ENCODE measurements around the gene DGKE. TPM values are rescaled to one million over a fixed set of nuclear protein-coding genes. Genes with fewer than 3 reads are reported as not detected.

Gene DGKE
- total RNA-seq, 1 donor from 2014 or later: 24.2 TPM

DNA sequence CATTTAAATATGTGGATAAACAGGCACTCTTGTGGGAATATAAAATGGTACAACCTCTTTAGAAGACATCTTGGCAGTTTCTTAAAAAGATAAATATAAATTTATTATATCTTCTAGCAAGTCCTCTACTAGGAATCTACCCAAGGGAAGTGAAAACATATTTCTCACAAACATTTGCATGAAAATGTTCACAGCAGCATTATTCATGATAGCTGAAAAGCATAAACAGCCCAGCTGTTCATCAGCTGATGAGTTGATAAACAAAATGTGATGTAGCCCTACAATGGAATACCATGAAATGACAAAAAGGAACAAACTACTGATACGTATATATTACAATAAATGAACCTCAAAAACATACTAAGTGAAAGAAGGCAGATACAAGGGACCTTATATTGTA, 12.0 kb downstream of the DGKE start:
- intact Hi-C loops (cut with micrococcal nuclease): no loop called here

DNA sequence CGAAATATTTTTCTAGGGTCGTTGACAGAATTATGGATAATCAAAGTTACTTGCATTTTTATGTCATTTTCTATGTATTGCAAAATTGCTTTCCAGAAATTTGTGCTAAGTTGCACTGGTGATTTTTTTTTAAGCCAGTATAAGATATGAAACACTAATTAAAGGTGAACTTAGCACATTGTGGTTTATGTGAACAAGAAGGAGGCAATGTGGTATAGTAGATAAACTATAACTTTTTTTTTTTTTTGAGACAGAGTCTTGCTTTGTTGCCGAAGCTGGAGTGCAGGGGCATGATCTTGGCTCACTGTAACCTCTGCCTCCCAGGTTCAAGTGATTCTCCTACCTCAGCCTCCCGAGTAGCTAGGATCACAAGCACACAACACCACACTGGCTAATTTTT, 13.2 kb downstream of the DGKE start:
- intact Hi-C loops (cut with micrococcal nuclease): no loop called here

DNA sequence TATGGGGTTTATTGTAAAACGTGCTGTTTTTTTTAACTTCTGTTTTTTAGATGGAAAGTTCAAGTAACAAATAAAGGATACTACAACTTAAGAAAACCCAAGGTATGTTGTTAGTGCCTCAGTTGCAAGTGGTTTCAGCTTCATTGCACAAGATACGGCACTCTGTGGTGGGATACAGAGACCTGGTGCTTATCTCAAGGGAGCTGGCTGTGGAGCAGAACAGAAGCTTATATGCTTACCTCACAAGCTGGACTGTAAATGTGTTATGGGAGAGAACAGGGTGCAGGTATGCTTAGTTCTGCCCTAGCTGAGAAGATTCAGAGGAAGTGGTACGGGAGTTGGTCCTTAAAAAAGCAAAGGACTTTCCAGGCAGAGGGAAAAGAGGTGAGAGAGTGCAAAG, 15.2 kb downstream of the DGKE start:
- intact Hi-C loops (cut with micrococcal nuclease): no loop called here

DNA sequence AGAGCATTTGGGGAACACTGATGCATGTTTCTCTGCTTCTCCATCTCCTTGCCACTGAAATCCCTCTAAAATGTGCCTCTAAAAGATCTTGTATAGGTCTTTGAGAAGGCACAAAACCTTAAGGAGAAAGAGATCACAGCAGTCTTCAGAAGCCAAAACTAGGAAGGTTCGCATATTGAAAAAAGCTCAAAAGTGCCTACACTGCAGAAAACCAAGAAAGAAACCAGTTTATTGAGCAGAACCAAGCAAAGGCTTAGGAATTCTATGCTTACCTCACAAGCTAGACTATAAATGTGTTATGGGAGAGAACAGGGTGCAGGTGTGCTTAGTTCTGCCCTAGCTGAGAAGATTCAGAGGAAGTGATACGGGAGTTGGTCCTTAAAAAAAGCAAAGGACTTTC, 16.6 kb downstream of the DGKE start:
- intact Hi-C loops (cut with micrococcal nuclease): no loop called here

DNA sequence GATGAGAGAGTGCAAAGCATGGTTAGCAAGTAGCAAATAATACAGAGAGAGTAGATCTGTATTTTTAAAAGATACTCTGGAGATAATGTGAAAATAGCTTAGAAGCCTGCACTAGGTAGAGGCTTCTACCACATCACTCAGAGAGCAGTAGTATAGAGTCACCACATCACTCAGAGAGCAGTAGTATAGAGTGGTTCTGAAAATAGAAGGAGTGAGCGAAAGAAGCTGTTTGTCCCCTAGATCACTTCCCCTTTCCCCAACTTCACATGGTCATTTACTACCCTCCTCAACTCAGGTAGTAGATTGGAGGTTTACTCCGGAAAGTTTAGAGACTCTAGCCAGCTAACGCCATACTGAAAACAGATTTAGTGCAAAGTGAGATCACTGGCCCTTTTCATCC, 17.1 kb downstream of the DGKE start:
- intact Hi-C loops (cut with micrococcal nuclease): no loop called here

DNA sequence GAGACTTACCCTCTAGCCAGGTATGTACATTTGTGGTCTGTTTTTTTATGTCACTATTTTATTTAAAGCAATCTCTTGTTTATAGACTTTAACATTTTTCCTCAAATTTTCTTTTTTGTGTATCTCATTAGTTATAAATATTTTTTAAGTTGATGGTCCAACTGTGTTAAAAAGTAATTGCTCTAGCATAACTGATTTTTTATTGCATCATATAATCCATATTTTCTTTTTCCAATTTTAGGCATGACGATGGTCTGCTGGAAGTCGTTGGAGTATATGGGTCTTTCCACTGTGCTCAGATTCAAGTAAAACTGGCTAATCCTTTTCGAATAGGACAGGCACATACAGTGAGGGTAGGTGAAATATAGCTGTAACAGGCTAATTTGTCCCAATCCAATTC, 27.9 kb downstream of the DGKE start:
- intact Hi-C loops (cut with micrococcal nuclease): no loop called here

DNA sequence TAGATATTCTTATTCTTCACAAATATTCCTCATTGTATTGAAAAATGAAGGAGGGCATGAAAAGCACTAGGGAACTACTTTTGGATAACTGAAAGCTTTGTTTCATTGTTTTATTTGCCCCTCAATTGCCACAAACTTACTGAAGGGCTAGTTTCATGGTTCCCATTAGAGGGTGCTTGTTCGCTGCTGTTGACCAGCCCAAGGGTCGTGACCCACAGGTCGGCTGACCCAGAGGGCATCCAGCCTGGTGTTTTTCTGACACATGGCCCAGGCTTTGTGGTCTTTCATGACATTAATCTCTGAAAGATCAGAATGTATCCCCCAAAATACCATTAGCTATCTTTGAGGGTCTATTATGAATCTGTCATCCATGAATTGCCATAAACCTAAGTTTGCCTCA, 30.0 kb downstream of the DGKE start:
- intact Hi-C loops (cut with micrococcal nuclease): no loop called here

DNA sequence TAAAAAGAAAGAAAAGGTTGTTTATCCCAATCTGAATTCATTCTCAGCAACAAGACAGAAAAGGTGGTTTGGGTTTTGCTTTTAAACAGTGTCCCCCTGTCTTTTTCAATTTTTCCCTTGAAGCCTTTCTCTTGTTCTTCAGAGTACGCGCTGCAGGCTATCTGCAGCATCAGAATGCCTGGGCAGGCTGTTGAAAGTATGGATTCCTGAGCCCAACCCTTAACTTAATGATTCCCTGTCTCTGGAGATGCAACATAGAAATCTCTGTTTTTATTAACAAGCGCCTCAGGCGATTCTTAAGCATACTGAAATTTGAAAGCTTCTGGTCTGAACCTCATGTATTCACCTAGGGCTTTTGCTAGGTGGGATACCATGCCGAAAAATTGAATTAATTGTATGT, 32.1 kb downstream of the DGKE start:
- intact Hi-C loops (cut with micrococcal nuclease): loop anchor here (5.0 kb wide), 1 partner anchor 49 kb away; no protein-coding TSS in a partner anchor

DNA sequence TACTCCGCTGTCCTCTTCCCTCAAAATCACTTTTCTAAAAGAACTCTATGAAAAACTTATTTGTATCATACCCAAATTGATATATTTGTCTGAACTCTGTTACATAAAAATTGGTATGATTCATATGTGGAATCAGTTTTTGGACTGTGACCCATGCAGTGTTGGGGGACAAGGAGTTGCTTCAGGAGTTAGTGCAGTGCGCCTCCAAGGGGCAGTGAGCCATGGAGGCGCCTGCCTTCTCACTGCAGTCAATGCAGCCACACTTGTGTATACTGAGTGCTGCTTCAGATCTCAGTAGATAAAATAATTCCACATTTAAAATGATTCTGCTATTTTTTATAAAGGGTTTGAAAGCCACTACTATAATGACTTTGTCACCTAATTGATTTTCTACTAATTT, 32.5 kb downstream of the DGKE start:
- intact Hi-C loops (cut with micrococcal nuclease): loop anchor here (5.0 kb wide), 1 partner anchor 49 kb away; no protein-coding TSS in a partner anchor

DNA sequence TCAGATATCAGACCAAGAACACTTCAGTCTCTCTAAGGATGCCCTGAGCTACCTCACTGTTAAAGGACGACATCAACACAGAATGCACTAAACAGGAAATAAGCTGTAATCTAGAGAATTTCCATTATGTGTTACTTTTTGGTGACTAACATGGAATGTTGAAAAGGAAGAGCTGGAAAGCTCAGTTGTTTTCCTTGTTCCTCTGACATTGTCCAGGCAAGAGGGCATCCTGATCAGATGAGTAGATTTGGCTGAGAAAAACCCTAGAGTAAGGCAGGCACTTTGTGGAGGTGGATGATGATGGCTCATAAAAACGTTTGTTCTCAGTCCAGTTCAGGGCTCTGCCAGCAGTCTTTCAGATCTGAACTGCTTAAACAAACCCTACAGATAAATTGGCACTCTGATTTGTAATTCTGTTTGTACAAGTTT, 34.0 kb downstream of the DGKE start:
- intact Hi-C loops (cut with micrococcal nuclease): loop anchor here (5.0 kb wide), 1 partner anchor 51 kb away; no protein-coding TSS in a partner anchor

DNA sequence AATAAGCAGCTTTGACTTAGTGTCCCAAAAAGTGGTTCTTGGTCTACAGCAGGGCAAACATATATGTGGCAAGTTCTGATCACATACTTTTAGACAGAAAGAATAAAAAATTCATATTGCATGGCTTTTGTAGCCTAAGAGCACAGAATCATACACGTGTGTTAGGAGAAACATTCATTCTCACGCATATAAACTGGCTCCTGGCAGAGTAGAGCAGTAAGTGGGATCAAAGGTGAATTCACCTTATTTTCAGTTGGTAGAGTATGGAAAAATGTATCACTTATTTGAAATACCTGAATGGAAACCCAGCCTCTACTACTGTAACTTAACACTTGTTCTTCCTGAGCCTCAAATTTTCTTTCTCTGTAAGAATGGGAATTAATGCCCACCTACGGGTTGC, 34.8 kb downstream of the DGKE start:
- intact Hi-C loops (cut with micrococcal nuclease): loop anchor here (5.0 kb wide), 1 partner anchor 51 kb away; no protein-coding TSS in a partner anchor

DNA sequence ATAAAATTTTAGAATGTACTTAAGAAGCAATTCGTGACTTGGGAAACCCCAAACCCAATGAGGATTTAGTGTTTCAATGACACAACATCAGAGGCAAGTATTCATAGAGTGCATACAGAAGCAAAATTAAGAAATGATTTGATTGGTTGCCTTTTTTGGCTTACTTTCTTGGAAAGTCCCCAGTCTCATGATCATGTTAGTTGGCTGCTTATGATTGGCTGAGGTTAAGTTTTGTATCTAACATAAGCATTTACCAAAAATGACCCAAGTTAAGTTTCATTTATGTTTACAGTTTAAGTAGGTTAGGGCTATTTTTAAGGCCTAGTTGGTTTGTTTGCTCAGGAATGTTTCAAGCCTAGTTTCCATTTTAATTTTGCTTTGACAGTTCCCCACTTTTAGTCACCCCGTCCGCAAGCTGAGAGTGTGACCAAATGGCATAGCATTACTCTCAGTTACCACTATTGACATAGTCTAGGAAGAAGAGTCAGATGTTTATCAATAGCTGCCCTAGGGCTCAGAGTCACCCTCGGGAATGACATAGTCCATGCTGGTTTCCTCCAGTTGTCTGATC, 36.2 kb downstream of the DGKE start:
- intact Hi-C loops (cut with micrococcal nuclease): no loop called here

DNA sequence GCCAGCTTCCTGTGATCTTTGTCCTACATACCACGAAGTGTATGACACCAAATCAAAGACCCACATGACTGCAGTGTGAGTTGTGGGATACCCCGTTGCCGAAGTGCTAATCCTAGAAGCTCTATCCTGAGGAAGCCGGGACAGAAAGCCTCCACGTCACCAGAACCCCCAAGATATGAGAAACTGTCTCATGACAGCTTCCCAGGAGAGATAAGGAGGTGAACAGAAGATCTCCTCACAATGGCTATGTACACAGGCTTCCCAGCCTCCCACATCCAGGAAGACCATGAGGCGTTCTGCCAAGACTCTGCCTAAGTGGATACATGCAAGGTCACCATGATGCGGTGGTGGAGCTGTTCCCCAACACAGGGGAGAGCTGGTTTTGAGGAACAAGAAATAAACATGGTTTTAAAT, 42.8 kb downstream of the DGKE start:
- intact Hi-C loops (cut with micrococcal nuclease): no loop called here

DNA sequence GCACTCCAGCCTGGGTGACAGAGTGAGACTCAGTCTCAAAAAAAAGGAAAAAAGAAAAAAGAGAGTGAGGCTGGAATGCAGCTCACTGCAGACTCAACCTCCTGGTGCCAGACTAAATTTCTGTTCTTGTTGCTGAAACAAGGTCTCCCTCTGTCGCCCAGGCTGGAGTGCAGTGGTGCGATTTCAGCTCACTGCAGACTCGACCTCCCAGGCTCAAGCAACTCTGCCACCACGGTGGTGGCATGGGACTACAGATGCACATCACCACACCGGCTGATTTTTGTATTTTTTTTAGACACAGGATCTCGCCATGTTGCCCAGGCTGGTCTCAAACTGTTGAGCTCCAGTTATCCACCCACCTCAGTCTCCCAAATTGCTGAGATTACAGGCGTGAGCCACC, 45.3 kb downstream of the DGKE start:
- intact Hi-C loops (cut with micrococcal nuclease): no loop called here

DNA sequence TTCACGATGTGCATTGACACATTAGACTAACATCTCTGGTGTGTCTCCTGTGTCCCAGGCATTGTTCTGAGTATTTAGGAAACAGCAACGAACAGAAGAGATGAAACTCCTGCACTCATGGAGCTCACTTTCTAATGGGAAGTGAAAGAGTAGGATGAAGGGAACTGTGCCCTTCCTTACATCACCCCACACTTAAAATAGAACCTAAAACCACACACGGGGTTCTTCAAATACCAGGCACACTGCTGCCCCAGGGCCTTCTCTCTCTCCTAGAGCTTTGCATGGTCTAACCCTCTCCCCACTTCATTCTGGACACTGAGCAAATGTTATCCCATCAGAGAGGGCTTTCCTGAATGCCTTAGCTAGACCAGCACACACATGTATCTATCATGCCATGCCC, 46.2 kb downstream of the DGKE start:
- intact Hi-C loops (cut with micrococcal nuclease): no loop called here

DNA sequence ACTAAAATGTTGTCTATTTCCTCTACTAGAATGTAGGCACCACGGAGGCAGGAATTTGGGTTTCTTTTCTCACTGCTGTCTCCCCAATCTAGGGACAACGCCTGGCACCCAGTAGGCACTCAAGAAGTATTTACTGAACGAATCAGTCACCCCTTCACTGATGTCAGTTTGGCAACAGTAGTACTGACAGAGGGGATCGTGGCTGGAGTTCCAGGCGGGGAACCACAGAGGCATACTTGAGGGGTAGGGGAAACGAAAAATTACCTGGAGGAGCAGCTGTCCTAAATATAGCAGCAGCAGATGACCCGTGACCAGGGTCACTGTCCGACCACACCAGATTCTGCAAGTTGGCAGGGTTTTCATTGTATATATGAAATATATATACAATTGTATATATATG, 46.6 kb downstream of the DGKE start:
- intact Hi-C loops (cut with micrococcal nuclease): no loop called here

DNA sequence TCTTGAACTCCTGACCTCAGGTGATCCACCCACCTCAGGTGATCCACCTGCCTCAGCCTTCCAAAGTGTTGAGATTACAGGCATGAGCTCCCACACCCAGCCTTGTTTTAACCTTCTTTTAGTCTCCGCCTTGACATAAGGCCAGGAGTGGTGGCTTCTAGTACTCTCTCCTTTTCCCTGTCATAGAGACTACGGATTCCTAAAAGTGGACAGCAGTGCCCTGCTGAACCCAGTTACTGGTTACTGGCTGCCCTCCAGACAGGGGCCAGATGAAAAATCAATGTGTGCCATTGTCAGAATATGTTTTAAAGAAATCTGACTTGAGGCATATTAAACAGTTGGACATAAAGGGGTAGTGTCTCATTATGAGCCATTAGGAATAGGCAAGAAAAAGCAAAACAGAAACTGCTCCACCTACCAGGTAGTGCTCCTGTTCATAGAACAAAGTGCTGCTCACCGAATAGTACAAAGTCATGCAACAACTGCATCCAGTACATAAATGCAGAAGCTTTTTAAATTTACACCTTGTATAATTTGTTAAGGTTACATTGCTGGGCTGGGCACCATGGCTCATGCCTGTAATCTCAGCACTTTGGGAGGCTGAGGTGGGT, 47.8 kb downstream of the DGKE start:
- intact Hi-C loops (cut with micrococcal nuclease): no loop called here

DNA sequence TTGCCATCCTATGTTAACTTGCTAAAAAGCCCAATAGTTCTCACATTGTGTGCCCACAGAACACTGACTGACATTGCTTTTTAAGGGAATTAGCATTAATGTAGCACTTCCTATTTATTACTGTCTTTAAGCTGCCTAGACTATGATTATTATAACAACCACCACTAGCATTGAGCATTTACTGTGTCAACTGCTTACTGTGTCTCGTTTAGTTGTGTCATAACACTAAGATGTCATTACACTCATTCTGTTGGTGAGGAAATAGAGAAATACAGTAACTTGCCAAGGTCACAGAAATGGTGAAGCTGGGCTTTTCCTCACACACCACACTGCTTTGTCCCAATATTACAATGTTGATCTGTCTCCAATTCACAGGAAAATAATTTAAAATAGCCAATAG, 49.7 kb downstream of the DGKE start:
- intact Hi-C loops (cut with micrococcal nuclease): no loop called here

DNA sequence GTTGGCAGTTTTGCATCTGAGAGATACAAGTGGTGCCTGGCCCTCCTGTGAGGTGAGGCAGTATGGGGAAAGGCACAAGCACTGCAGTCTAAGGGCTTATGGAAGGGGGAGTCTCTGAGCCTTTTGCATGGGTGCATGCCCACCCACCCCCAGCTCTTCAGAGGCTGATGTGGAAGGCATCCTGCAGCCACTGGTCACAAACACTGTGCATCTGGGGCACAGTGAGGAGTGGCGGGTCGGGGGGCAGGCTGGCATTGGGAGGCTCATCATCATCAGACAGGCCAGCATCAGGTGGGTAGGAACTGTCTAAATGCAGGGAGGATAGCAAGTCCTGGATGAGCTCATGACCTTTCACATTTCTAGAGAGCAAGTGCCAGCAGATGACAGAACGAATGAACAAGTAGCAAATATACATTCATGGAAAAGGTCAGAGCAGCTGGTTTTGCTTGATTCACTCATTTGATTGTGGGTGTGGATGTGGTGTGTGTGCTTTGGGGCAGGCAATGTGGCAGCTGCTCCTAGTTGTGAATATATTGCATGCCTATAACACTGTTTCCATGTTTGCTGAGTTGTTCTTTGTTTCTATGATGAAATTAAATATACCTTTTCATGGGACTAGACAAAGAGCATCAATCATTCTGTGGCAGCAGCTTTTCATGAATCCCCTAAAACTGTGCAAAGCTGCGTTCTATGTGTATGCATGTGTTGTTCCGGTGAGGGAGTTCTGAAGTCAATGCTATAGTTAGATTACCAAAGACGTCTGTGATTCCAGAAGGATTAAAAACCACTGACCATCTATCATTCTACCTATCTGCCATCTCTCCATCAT, 50.7 kb downstream of the DGKE start:
- intact Hi-C loops (cut with micrococcal nuclease): no loop called here

DNA sequence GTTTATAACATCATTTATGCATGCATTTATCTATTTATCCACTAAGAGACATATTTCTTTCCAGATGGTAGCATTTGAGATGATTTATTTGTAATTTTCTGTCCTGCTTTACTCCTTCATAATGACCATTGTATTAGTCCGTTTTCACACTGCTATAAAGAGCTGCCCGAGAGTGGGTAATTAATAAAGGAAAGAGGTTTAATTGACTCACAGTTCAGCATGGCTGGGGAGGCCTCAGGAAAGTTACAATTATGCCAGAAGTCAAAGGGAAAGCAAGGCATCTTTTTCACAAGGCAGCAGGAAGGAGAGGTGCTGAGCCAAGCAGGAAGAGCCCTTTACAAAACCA, 51.3 kb downstream of the DGKE start:
- intact Hi-C loops (cut with micrococcal nuclease): no loop called here

DNA sequence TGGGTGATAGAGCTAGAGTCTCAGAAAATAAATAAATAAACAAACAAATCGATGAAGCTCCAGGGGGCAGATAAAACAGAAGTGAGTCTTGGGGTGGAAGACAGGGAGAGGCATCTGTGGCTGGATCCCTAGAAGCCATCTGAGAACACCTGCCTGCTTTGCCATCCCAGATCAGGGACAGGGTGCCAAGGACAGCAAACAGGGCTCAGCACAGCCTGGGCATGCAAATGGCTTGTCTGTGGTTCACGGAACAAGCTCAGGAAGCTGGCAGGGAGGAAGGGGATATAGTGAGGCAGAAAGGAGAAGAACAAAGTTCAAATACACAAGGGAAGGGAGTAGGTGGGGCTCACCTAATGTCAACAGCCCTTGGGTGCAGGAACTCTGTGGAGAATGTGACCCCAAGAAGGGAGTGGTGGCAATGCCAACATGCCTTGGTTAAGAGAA, 52.4 kb downstream of the DGKE start:
- intact Hi-C loops (cut with micrococcal nuclease): no loop called here

DNA sequence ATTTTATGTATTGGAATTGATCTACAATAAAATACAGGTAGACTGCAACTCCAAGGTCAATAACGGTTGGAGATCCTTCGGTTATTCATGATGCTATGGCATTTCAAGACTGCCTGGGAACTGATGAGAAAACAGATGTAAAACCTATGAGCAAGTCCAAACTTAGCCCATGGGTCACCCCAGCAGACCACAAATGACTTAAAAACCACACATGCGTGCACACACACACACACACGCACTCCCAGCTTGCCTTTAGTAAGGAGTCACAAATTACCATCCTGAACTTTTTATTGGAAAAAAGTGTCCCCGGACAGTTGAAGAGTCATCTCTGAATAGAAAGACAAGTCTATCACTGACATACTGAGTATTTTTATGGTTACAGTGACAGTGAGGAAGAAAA, 53.2 kb downstream of the DGKE start:
- intact Hi-C loops (cut with micrococcal nuclease): no loop called here
